Inflammatory macrophage (primary cell): ENCODE data around the gene MAP7D3.
A peak's percentile ranks its signal among the peaks of the same experiment; 100 is the strongest.
"Not testable (repeated sequence)": the region's sequence is repeated elsewhere in the genome, so short reads cannot be mapped to it uniquely, and the experiment has no call there.

ENCODE experiments used
- DNase-seq, 2 donors: peaks; one replicate each; pipeline ENCODE4 v3.0.0-alpha.2; 2020 to 2022
- total RNA-seq, 18 experiments: gene quantifications; one replicate each; lab custom pipeline; 2026; ENCODE audit warnings: mixed read lengths in 6 of 18, inconsistent platforms in 2 of 18; lab: John Stamatoyannopoulos, UW

Gene MAP7D3, protein sequence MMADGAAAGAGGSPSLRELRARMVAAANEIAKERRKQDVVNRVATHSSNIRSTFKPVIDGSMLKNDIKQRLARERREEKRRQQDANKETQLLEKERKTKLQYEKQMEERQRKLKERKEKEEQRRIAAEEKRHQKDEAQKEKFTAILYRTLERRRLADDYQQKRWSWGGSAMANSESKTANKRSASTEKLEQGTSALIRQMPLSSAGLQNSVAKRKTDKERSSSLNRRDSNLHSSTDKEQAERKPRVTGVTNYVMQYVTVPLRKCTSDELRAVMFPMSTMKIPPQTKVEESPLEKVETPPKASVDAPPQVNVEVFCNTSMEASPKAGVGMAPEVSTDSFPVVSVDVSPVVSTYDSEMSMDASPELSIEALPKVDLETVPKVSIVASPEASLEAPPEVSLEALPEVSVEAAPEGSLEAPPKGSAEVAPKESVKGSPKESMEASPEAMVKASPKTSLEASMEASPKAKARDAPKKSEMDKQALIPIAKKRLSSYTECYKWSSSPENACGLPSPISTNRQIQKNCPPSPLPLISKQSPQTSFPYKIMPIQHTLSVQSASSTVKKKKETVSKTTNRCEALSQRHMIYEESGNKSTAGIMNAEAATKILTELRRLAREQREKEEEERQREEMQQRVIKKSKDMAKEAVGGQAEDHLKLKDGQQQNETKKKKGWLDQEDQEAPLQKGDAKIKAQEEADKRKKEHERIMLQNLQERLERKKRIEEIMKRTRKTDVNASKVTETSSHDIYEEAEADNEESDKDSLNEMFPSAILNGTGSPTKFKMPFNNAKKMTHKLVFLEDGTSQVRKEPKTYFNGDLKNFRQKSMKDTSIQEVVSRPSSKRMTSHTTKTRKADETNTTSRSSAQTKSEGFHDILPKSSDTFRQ
- 3.2 to 15.4 (median 8.4) reads per million in 18 experiments for total RNA-seq

DNA sequence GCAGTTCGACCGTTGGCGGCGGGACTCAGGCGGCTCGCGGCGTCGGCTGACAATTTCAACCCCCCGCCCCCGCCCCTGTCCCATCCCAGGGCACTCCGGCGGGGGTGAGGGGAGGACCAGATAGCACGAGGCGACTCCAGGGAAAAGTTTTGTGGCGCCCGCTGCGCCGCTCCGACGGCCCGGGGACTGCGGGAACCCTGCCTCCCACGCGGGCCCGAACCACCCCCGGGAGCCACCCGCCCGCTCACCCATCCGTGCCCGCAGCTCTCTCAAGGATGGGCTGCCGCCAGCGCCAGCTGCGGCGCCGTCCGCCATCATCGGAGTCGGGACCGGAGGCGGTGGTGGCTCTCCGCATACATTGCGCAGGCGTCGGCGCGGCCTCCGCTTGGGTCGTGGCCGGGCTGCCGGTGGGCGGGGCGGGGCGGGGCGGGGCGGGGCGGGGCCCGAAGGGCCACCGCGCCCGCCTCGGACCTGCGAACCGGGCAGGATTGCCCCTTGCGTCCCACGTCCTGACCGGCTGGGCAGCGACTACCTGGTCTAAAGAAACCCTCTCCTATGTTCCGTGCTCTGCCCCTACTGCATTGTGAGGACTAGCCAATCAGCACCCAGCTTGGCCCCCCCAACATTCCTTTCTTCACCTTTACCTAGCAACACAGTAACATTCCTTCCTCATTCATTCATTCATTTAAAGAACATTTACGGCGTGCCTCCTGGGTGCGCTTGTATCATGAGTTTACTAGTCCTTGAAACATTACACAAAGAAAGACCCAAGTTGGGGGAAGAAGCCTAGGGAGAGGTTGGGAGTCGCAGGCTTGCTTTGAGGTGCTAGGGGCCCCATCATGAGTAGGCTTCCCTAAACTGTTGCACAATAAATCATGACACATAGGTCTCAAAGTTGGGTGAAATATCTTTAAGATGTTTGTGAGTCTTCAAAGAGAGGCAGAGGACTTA is at the start of gene MAP7D3:
Gene MAP7D3 (minus strand): TSS at position 360 of the 951 bp plus-strand sequence. CDS start 42 bp downstream, at position 318.
- DNase-seq: peak; percentile 38 to 49

DNA sequence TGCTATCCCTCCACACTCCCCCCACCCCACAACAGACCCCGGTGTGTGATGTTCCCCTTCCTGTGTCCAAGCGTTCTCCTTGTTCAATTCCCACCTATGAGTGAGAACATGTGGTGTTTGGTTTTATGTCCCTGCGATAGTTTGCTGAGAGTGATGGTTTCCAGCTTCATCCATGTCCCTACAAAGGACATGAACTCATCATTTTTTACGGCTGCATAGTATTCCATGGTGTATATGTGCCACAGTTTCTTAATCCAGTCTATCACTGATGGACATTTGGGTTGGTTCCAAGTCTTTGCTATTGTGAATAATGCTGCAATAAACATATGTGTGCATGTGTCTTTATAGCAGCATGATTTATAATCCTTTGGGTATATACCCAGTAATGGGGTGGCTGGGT is 49.5 kb upstream of the MAP7D3 start, which contains the start of gene ADGRG4:
Gene ADGRG4 (plus strand): TSS at position 243 of the 400 bp plus-strand sequence. CDS start 7,815 bp downstream, outside the sequence.
- DNase-seq: not testable (repeated sequence)

DNA sequence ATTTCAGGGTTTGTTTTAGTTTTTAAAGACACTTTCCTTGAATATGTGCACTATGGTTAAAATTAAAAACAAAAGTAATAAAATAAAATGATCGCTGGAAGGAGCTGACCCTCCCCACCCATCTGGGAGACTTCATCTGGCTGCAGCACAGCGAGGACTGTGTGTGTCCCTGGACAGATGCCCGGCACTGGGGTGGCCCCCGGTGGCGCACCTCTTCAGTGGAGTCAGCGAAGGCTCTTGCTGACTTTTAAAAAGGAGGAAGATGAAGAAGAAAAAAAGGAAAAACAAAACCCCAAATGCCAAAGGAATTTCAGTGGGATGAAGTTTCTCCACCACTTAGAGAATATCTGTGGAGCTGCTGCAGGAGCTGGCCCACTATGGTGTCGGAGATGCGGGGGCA is 44.2 kb upstream of the MAP7D3 start:
- no peak for DNase-seq

DNA sequence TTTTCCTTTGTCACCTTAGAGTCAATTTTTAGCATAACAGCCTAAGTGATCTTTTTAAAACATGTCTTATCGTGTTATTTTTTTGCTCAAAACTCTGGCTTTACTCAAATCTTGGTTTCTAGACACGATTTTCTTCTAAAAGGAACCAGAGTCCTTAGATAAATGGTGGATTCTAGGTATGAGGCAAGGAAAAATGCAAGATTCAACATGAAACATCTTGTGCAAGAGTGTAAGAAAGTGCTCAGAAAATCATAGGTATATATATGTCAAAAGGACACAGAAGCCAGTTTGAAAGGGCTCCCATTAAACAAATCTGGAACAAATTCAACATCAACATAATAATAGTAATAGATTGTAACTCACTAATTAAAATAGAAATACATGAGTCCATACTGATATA is 41.5 kb upstream of the MAP7D3 start:
- no peak for DNase-seq

DNA sequence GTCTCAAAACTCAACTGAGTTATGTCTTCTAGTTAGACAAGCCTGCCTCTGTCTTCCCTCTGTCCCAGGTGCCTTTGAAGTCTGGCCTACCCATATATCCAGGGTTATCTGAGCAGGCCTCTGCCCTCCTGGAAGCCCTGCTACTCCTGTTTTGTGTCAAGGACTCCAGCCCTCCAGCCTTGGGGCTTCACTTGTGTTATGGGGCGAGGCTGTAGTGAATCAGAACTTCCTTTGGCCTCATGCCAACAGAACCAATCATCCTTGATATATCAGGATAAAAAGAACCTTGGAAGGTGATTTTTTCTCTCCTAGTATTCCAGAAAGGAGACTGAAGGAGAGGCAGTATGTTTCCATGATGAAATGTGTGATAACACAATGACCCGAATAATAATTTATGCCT is 40.6 kb upstream of the MAP7D3 start:
- DNase-seq: no peak

DNA sequence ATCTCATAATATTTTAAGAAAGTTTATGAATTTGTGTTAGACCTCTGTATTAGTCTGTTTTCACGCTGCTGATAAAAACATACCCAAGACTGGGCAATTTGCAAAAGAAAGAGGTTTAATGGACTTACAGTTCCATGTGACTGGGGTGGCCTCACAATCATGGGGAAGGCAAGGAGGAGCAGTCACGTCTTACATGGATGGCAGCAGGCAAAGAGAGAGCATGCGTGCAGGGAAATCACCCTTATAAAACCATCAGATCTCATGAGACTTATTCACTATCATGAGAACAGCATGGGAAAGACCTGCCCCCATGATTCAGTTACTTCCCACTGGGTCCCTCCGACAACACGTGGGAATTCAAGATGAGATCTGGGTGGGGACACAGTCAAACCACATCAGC is 35.2 kb upstream of the MAP7D3 start:
- DNase-seq: not testable (repeated sequence)

DNA sequence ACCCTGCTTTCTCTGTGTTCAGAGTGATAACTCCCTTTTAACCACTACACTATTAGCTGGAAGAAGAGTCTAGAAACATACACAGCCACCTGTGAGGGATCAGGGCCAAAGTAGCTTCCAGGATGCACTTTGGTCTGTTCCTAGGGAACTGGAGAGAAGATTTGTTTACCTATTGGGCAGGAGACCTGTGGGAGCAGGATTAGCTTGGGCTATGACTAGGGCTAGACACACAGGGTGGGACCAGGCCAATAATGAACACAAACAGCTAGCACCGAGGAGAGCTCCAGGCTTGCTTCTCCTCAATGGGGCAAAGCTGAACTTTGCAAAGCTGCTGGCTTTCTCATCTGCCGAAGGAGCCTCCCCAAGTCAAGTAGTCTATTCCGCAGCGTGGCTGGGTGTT is 24.4 kb upstream of the MAP7D3 start:
- no peak for DNase-seq

DNA sequence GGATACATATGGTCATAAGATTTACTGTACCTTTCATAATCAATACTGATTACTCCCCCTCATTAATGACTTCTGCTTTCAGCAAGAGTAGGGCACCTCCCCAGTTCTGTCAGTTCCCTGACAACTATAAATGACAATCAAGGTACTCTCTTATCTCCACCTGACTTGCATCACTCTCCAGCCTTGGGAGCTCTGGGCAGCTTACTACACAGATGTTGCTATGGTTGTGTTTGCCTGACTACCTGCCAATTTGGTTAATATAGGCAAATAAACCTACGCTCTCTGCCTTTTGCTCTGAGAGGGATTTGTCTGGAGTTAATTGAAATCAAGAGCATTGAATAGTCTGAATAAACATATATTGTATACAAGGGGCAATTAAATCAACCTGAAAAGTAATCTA is 22.8 kb upstream of the MAP7D3 start:
- DNase-seq: no peak

DNA sequence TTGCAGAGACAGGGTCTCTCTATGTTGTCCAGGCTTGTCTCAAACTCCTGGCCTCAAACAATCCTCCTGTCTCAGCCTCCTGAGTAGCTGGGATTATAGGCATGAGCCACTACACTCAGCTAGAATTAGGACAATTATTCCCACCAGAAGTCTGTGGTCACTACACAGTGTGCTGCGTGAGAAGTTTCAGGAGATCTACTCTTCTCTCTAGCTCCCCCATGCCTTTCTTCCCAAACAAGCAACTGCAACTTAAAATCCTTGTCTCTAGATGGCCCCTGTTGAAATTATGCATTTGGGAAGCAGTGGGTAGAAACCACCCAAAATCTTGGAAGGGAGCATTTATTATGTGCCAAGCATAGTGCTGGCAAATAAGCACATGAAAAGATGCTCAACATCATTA is 21.1 kb upstream of the MAP7D3 start:
- DNase-seq: no peak

DNA sequence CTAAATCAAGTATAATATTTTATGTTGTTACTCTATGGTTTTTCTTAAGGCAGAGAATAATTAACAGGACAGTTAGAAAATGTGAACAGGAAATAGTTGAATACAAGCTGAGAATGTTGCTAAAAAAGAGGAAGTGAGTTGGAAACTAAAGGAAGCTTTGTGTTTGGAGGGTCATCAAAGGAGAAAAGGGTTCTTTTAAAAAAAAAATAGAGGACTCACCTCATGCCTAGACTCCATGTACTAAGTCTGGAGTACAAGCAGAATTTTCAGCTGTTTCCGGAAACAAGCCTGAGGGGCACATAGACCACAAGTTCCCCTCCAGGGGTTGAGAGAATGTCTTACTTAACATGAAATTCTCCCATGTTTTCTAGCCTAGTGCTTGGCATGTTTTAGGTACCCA is 20.1 kb upstream of the MAP7D3 start:
- peak in 1 of 2 donors; percentile 3 for DNase-seq

DNA sequence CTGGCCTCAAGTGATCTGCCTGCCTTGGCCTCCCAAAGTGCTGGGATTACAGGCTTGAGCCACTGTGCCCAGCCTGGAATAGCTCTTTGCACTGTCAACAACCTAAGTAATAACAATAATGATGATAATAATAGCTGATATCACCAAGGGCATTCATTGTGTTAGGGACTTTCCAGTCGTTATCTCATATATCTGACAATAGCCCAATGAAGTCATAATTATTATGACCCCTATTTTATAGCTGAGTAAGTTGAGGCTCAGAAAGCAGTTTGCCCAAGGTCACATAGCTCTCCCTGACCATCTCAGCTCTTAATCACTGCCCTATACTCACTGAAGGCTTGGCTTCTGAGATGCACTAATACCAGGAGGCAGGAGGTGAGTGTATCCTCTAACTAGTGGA is 18.7 kb upstream of the MAP7D3 start:
- DNase-seq: no peak

DNA sequence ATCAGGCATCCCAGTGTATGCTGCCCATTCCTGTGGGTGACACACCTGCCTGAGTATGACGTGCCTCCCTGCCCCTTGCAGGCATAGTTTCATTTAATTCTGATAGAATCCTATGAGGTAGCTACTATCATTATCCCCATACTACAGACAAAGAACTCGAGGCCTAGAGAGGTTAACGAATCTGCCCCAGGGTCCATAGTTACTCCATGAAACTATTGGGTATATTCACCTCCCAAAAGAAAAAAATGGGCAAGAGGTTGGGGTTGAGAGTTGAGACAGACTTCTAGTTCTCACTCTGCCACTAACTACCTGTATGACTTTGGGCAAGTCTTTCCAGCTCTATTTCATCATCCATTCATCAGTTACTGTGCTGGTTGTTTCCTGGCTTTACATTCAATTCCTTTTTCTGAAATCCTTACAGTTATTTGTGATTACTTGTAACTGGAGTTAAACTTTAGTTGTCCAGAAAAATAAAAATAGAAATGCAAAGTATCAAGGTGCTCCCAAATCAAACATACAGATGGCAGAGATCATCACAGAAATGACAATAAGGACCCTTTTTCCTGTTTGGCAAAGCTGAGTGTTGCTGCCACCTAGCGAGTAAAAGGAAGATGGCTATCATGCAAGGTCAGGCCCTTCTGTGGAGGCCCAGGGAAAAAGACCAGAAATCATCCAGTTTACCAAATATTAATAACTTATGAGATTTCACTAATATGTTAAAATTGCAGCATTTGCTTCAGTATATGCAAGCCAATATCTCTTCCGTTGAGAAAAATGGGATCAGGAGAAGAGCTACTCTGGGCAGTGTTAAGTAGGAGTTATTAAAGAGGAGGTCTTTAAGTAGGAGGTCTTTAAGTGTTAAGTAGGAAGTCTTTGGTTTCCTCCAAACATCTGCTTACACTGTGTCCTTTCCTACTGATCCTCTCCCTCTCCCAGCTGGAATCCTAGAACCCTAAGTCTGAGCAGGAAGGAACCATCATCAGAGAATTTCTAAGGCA is 17.1 kb upstream of the MAP7D3 start:
- peak; percentile 12 to 13 for DNase-seq

DNA sequence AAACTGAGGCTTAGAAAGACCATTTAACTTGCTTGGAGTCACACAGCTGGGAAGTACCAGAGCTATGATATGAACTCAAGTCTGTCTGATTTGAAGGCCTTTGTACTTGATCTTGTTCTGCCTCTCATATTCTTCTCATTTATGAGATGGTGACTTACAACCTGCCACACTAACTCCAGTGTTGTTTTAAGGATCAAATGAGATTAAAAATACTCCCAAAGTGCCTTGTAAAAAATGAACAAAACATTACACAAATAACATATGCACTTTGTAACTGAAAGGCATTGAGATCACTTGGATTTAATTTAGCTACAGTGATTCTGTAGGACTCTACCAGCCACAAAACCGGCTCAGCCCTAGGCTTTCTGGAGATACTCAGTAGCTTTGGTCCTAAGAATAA is 15.6 kb upstream of the MAP7D3 start:
- no peak for DNase-seq

DNA sequence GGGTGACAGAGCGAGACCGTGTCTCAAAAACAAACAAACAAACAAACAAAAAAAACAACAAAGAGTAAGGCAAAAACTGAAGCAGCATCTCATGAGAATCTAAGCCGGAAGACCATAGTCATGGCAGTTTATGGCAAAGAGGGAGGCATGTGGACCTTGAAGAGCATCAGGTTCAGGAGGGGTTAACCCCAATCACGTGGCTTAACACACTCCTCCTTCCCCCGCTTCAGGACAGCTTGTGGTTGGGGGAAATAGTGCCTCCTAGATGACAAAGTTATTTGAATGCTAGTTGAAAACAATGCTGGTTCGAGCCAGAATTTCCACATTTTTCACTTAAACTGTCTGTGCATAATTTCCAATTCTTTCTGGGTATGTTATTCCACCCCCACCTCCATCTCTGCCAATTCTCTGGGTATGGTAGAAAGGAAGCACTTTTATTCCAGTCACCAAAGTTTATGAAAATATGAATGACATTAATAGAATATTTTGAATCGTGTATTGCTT is 11.7 kb upstream of the MAP7D3 start:
- DNase-seq: no peak

DNA sequence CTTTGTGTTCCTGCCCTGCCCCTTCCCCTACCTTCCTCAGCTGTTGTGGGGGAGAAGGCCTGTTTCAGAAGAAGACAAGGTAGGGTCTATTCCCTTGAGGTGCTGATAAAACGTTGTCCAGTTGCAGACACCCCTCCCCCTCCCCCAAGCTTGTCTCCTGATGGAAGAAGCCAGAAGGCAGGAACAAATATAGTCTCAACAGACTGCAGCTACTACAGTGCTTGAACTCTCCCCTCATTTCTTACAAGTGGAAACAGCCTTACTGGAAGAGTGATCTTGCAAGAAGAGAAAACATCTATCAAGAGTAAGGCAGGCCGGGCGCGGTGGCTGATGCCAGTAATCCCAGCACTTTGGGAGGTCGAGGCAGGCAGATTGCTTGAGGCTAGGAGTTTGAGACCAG is 11.0 kb upstream of the MAP7D3 start:
- no peak for DNase-seq

DNA sequence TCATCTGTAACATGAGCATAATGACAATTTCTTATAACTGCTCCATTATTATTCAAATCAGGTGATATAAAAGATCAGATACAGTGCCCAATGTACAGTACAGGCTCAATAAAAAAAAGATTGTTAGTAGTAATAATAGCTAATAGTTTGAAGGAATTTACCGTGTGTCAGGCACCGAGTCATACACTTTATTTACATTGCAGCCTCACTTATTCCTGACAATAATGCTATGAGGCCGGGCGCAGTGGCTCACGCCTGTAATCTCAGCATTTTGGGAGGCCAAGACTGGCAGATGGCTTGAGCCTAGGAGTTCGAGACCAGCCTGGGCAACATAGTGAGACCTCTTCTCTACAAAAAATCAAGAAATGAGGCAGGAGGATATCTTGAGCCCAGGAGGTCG is 10.1 kb upstream of the MAP7D3 start:
- DNase-seq: no peak

DNA sequence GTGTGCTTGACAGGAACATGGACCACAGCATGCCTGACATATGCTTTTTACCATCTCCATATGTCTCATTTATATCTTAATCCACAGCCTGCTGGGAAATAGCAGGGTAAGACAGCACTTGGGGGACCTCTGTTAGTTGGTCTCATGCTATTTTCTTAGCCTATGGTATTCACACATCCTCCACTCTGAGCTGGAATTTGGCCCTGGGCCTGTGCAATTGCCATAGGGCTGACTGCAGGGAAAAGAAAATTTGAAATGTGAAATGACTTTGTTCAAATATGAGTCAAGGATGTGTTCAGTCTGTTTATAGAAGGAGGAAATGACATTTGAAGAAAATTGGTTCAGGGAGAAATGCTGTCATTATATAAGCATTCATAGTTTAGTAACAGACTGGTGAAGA is 9.6 kb upstream of the MAP7D3 start:
- DNase-seq: no peak

DNA sequence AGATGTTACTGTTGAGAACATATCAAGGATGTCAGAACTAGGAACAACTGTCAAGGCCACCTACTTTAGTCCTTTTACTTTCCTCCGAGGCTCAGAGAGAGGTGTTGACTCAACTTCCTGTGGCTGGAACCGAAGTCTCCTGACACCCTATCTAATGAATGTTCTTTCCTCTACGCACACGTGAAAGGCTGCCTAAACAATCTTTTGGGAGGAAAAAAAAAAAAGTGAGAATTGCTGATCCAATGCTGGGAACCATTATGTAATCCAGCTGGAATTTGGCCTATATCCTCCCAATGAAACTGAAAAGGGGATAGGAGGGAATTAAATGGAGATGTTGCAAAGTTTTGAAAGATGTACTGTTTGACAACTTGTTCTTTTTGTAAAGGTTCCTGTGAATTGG is 8.3 kb upstream of the MAP7D3 start:
- no peak for DNase-seq

DNA sequence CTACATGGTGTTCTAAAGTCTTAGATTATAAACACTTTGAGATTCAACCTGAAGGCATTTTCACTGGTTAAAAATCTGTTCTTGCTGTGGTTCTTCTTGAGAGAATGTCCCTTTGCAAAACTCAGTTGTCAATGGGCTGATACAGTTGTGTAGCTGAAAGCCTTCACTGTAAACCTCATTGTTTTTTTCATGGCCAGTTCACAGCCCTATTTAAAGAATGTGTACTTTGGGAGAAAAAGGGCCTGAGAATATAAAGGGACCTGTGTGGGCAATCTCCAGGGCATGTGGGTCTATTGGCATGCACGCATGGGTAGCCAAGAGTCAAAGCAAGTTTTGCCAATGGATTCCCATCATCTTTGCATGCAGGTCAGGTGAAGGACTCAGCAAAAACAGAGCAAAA is 7.8 kb upstream of the MAP7D3 start:
- no peak for DNase-seq

DNA sequence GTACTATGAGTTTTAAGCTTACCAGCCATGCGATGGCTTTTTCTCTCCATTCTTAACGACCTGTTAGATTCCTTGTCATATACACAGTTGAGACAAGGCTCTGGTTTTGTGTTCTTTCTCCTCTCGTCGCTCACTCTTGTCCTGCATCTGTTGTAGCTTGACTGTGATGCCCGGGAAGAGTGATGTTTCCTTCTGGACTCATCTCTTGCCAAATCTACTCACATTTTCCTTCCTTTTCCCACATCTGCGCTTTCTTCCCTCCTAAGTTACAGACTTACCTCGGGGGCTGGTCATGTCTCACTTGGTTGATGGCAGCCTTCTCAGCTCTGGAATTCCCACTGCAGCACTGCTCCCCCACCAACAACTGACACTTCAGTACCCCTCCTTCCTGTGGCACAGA is 4.8 kb upstream of the MAP7D3 start:
- DNase-seq: no peak

DNA sequence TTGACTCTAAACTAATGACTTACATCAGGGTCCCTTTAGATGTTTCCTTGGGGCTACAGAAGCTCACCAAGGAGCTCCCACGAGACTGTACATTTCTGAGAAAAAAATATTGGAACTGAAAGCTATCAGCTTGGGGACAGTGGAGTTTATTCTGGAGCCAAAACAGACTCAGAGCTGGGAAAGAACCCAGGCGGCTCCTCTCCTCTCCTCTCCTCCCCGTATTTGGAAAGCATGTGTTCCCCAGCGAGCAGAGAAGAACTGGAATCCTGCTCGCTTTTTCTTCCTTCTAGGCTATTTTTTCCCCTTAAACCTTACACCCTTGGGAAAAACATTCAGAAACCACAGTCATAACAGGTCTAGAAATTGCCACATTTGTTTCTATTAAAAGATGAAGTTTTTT is 4.3 kb upstream of the MAP7D3 start:
- DNase-seq: no peak
